ES-I3 (cell line): Measurements from ENCODE around the gene TOMM5.

Experiments used
- H3K36me3 ChIP-seq: 2 replicates; pipeline ENCODE4 v1.6.1; 2013; ENCODE audit warnings: mild to moderate bottlenecking, low read length, control low read depth, moderate library complexity; ENCODE audit not compliant: insufficient read depth
- H3K4me1 ChIP-seq: 2 replicates; pipeline ENCODE4 v1.6.1; 2013; ENCODE audit warnings: mild to moderate bottlenecking, control low read depth, low read length; ENCODE audit not compliant: insufficient read depth
- H3K9ac ChIP-seq: 2 replicates; pipeline ENCODE4 v1.6.1; 2013; ENCODE audit warnings: low read depth, mild to moderate bottlenecking, low read length, moderate library complexity
- H3K9me3 ChIP-seq: 2 replicates; pipeline ENCODE4 v1.6.1; 2013; ENCODE audit warnings: mild to moderate bottlenecking, low read length, moderate library complexity; ENCODE audit not compliant: control insufficient read depth, insufficient read depth

The TOMM5 gene

GRCh38 chr9:37562826-37563225, 29.6 kb downstream of the TOMM5 start:
- peaks cover 5% of the 10 kb centered on the region; the same call in 1 of the 2 replicates for H3K9me3 ChIP-seq

GRCh38 chr9:37561682-37562081, 30.7 kb downstream of the TOMM5 start:
- peaks cover 3% of the 10 kb centered on the region; the same call in 1 of the 2 replicates for H3K4me1 ChIP-seq
- peaks cover 2% of the 10 kb centered on the region; the same call in 1 of the 2 replicates for H3K36me3 ChIP-seq
- H3K9ac ChIP-seq: no peak overlapping the region
- peaks cover 5% of the 10 kb centered on the region; the same call in 1 of the 2 replicates for H3K9me3 ChIP-seq

More at GRCh38 chr9:37562826-37563225, 29.6 kb downstream of the TOMM5 start:
- H3K4me1 ChIP-seq: peaks cover 3% of the 10 kb centered on the region; the same call in 1 of the 2 replicates
- no peak overlapping the region for H3K9ac ChIP-seq
- peaks cover 2% of the 10 kb centered on the region; the same call in 1 of the 2 replicates for H3K36me3 ChIP-seq

- Histone ChIP-seq H3K4me1 (no peaks in the 10 kb centered on the region), H3K9ac (no peak overlapping the region), H3K9me3 (peaks cover 5% of the 10 kb centered on the region; the same call in 1 of the 2 replicates), H3K36me3 (peaks cover 2% of the 10 kb centered on the region; the same call in 1 of the 2 replicates)
These were observed 32.4 kb downstream of the TOMM5 start for GRCh38 chr9:37559855-37560592.

- Histone ChIP-seq H3K4me1 (no peaks in the 10 kb centered on the region), H3K36me3 (peaks cover 2% of the 10 kb centered on the region; the same call in 1 of the 2 replicates), H3K9ac (no peak overlapping the region), H3K9me3 (no peaks in the 10 kb centered on the region)
These were observed 33.3 kb downstream of the TOMM5 start for GRCh38 chr9:37559125-37559524.

GRCh38 chr9:37555786-37556185, 36.6 kb downstream of the TOMM5 start:
- Histone ChIP-seq H3K36me3 (no peaks in the 10 kb centered on the region), H3K9ac (no peak overlapping the region), H3K4me1 (no peaks in the 10 kb centered on the region), H3K9me3 (no peaks in the 10 kb centered on the region)

- Histone ChIP-seq H3K4me1 (no peaks in the 10 kb centered on the region), H3K9me3 (no peaks in the 10 kb centered on the region), H3K36me3 (no peaks in the 10 kb centered on the region), H3K9ac (no peak overlapping the region)
These were observed 38.1 kb downstream of the TOMM5 start for GRCh38 chr9:37554318-37554717.

- no peak overlapping the region for H3K9ac ChIP-seq
These were observed 40.5 kb downstream of the TOMM5 start for GRCh38 chr9:37551888-37552287.

GRCh38 chr9:37551468-37551867, 40.9 kb downstream of the TOMM5 start:
- Histone ChIP-seq H3K9me3 (no peaks in the 10 kb centered on the region), H3K36me3 (no peaks in the 10 kb centered on the region), H3K9ac (no peak overlapping the region), H3K4me1 (no peaks in the 10 kb centered on the region)

More at GRCh38 chr9:37551888-37552287, 40.5 kb downstream of the TOMM5 start:
- Histone ChIP-seq H3K9me3 (no peaks in the 10 kb centered on the region), H3K4me1 (no peaks in the 10 kb centered on the region), H3K36me3 (no peaks in the 10 kb centered on the region)

- H3K9ac ChIP-seq: no peak overlapping the region
- H3K9me3 ChIP-seq: no peaks in the 10 kb centered on the region
- no peaks in the 10 kb centered on the region for H3K4me1 ChIP-seq
- no peaks in the 10 kb centered on the region for H3K36me3 ChIP-seq
These were observed 41.6 kb downstream of the TOMM5 start for GRCh38 chr9:37550781-37551180.

- Histone ChIP-seq H3K4me1 (no peaks in the 10 kb centered on the region), H3K36me3 (no peaks in the 10 kb centered on the region), H3K9ac (no peak overlapping the region), H3K9me3 (no peaks in the 10 kb centered on the region)
These were observed 42.9 kb downstream of the TOMM5 start for GRCh38 chr9:37549527-37549926.

GRCh38 chr9:37547328-37547878, 45.0 kb downstream of the TOMM5 start:
- Histone ChIP-seq H3K9ac (no peak overlapping the region), H3K36me3 (no peaks in the 10 kb centered on the region), H3K9me3 (no peaks in the 10 kb centered on the region), H3K4me1 (no peaks in the 10 kb centered on the region)

- Histone ChIP-seq H3K4me1 (no peaks in the 10 kb centered on the region), H3K9me3 (no peaks in the 10 kb centered on the region), H3K36me3 (no peaks in the 10 kb centered on the region), H3K9ac (no peak overlapping the region)
These were observed 48.9 kb downstream of the TOMM5 start for GRCh38 chr9:37543468-37543867.

- Histone ChIP-seq H3K4me1 (no peaks in the 10 kb centered on the region), H3K9me3 (no peaks in the 10 kb centered on the region), H3K9ac (no peak overlapping the region), H3K36me3 (no peaks in the 10 kb centered on the region)
These were observed 49.5 kb downstream of the TOMM5 start for GRCh38 chr9:37542895-37543294.

- Histone ChIP-seq H3K36me3 (no peaks in the 10 kb centered on the region), H3K9me3 (no peaks in the 10 kb centered on the region), H3K9ac (no peak overlapping the region), H3K4me1 (no peaks in the 10 kb centered on the region)
These were observed 49.9 kb downstream of the TOMM5 start for GRCh38 chr9:37542488-37542887.

GRCh38 chr9:37541465-37541864, 50.9 kb downstream of the TOMM5 start:
- Histone ChIP-seq H3K36me3 (no peaks in the 10 kb centered on the region), H3K9me3 (no peaks in the 10 kb centered on the region), H3K4me1 (no peaks in the 10 kb centered on the region), H3K9ac (no peak overlapping the region)
